HFFc6 (cell line): ENCODE results near the gene FKBP15. TPM values are rescaled to one million over a fixed set of nuclear protein-coding genes. Genes with fewer than 3 reads are reported as not detected.

ENCODE experiments used
- DNase-seq: peaks from one replicate; pipeline ENCODE4 v3.0.0-alpha.2; 2018
- H3K27ac Mint-ChIP-seq: 2 replicates; pipeline ENCODE4 v1.8.0; 2020; ENCODE audit warnings: mild to moderate bottlenecking, mixed read lengths
- H3K27me3 Mint-ChIP-seq: 2 replicates; pipeline ENCODE4 v1.8.0; 2021; ENCODE audit warnings: mild to moderate bottlenecking, moderate library complexity, mixed read lengths; ENCODE audit not compliant: insufficient read depth
- H3K36me3 Mint-ChIP-seq: 2 replicates; pipeline ENCODE4 v1.8.0; 2021; ENCODE audit warnings: low read depth, mixed read lengths
- H3K4me1 Mint-ChIP-seq: 2 replicates; pipeline ENCODE4 v1.8.0; 2020; ENCODE audit warnings: low read depth, mixed read lengths
- H3K4me3 Mint-ChIP-seq: 2 replicates; pipeline ENCODE4 v1.8.0; 2020; ENCODE audit warnings: mild to moderate bottlenecking, moderate library complexity, mixed read lengths
- H3K9me3 Mint-ChIP-seq: 2 replicates; pipeline ENCODE4 v1.8.0; 2020; ENCODE audit warnings: mild to moderate bottlenecking, mixed read lengths
- total RNA-seq, 6 experiments: library from RNA; stranded (reverse); fragmentation: NEBNext Ultra II Directional; extraction: Animal tissue kit (Norgen Biotek cat#: 25700); gene quantifications; 2 replicates in 1 of 6; 3 replicates in 5 of 6; pipeline ENCODE4 v1.2.3, GENCODE V29; 2021
- TF ChIP-seq, protein P1 (sequence below): fragments of 200-600 bp; sonication (generic); IDR thresholded peaks from 2 replicates; pipeline ENCODE4 v1.5.0; 2021; ENCODE audit warnings: antibody characterized with exemption, mild to moderate bottlenecking

FKBP15 gene
- total RNA-seq, 6 experiments from 2014 or later, result 25.2 to 29.8 (median 28.0) TPM

DNA sequence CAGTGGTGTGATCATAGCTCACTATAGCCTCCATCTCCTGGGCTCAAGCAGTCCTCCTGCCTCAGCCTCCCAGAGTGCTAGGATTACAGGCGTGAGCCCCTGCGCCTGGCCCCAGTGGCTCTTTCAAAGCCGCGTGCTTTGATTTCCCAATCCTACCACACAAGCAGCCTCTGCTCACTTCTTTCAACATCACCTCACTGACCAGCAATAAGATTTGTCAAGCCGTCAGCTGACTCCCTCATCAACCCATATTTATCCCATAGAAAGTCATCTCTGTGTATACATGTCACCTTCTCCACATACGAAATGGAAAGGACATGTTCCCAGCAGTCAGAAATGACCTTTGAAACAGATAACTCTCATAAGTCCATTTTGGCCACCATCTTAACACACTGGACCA is 44.3 kb downstream of the FKBP15 start:
- H3K27me3 Mint-ChIP-seq, result no peaks in the 10 kb centered on the region
- H3K4me3 Mint-ChIP-seq, result no peak overlapping the region
- DNase-seq, result no peak
- TF ChIP-seq, protein P1, sequence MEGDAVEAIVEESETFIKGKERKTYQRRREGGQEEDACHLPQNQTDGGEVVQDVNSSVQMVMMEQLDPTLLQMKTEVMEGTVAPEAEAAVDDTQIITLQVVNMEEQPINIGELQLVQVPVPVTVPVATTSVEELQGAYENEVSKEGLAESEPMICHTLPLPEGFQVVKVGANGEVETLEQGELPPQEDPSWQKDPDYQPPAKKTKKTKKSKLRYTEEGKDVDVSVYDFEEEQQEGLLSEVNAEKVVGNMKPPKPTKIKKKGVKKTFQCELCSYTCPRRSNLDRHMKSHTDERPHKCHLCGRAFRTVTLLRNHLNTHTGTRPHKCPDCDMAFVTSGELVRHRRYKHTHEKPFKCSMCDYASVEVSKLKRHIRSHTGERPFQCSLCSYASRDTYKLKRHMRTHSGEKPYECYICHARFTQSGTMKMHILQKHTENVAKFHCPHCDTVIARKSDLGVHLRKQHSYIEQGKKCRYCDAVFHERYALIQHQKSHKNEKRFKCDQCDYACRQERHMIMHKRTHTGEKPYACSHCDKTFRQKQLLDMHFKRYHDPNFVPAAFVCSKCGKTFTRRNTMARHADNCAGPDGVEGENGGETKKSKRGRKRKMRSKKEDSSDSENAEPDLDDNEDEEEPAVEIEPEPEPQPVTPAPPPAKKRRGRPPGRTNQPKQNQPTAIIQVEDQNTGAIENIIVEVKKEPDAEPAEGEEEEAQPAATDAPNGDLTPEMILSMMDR, result no peak
- no peak overlapping the region for H3K27ac Mint-ChIP-seq
- no peaks in the 10 kb centered on the region for H3K9me3 Mint-ChIP-seq
- peaks cover 19% of the 10 kb centered on the region for H3K4me1 Mint-ChIP-seq
- peaks cover 38% of the 10 kb centered on the region for H3K36me3 Mint-ChIP-seq

DNA sequence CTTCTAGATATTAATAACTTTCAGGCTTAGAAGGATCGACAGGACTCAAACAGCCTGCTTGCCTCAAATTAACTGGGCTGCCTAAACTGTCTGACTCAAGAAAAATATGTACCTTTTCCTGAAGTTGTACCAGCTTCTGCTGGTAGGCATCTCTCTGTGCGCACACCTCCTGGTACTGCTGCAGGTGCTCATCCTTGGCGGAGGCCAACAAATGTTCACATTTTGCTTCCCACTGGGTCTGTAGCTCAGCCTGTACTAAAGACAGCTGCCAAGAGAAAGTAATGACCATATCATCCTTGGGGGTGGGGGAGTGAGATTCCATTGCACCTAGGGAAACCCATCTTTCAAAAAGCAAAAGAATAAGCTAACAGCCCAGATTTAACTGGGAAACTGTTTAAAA is 47.7 kb downstream of the FKBP15 start:
- Mint-ChIP-seq H3K4me1 (peaks cover 10% of the 10 kb centered on the region), H3K9me3 (no peaks in the 10 kb centered on the region), H3K27ac (no peak overlapping the region), H3K4me3 (no peak overlapping the region), H3K36me3 (peaks cover 45% of the 10 kb centered on the region), H3K27me3 (peaks cover 1% of the 10 kb centered on the region; the same call in 1 of the 2 replicates)
- DNase-seq, result no peak
- TF ChIP-seq, protein P1, result no peak

DNA sequence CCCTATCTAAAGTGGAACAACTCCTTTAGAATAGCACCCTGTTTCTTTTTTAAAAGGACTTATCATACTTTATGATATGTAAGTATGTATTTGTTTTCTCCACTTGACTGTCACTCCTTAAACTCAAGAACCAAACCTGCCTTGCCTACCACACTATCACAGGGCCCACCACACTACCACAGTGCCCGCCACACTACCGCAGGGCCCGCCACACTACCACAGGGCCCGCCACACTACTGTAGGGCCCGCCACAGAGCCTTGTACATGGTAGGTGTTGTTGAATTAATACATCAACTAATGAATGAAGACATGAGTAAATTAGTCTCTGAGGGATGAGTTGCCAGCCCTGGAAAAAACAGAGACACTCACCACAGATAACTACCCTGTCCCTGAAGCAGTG is 52.3 kb downstream of the FKBP15 start:
- DNase-seq, result no peak
- Mint-ChIP-seq H3K4me1 (peaks cover 17% of the 10 kb centered on the region), H3K36me3 (peaks cover 57% of the 10 kb centered on the region), H3K4me3 (no peak overlapping the region), H3K27me3 (peaks cover 1% of the 10 kb centered on the region; the same call in 1 of the 2 replicates), H3K9me3 (no peaks in the 10 kb centered on the region), H3K27ac (no peak overlapping the region)
- TF ChIP-seq, protein P1, result no peak

DNA sequence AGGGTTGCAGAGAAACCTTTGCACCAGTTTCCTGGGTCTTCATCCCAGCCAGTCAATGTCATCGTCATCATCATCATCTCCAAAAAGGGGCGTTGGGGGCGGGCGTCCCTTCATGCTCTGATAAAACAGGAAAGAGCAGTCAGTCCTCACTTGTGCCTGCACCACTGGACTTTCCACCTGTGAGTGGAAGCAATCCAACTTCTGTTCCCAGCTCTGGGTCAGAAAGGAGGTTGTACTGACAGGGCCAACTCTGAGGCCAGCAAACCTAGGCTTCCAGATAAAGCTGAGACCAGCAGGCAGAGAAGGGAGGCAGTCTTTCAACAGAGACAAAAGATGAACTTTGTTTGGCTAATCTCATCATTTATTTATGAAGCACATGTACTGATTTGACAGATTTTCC is 55.0 kb downstream of the FKBP15 start:
- H3K27ac Mint-ChIP-seq, result no peak overlapping the region

DNA sequence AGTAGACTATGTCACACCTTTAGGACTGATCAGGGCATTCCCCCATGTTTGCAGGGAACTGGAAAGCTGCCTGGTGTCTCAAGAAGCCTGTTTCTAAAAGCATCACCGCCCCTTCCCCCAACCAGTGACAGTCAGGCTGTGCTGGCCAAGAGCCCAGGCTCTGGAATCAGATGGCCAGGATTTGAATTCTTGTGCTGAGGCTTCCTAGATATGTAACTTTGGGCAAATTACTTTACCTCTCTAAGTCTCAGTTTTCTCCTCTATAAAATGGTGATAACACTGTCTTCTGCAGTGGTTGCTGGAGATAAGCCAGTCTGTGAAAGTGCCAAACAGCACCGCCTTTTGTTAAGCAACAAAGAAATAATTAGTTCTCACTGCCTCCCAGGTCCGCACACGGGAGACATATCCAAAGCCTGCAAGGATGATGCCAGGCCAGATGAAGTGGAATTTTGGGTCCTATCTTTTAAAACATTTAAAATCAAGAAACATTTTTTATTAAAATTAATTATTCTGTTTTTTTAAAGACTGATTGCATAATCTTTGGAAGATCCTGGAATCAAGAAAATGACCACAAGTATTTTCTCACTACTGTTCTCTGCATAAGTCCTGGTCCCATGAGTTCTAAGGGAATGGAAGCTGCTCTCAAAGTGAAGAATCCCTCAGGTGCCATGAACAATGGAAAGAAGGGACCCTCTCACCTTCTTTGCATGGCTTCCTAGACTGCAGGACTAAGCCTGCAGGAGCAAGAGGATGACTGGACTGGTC is 56.4 kb downstream of the FKBP15 start:
- H3K27ac Mint-ChIP-seq, result peak overlapping the region; percentile 36; the same call in 1 of the 2 replicates
- peaks cover 46% of the 10 kb centered on the region for H3K36me3 Mint-ChIP-seq
- TF ChIP-seq, protein P1, result no peak
- DNase-seq, result peak; percentile 34
- peaks cover 34% of the 10 kb centered on the region for H3K4me1 Mint-ChIP-seq
- peaks cover 1% of the 10 kb centered on the region for H3K27me3 Mint-ChIP-seq
- H3K9me3 Mint-ChIP-seq, result no peaks in the 10 kb centered on the region
- no peak overlapping the region; the same call in 1 of the 2 replicates for H3K4me3 Mint-ChIP-seq

More for the DNA sequence above, 55.0 kb downstream of the FKBP15 start:
- no peaks in the 10 kb centered on the region for H3K9me3 Mint-ChIP-seq
- peaks cover 1% of the 10 kb centered on the region for H3K27me3 Mint-ChIP-seq
- H3K4me3 Mint-ChIP-seq, result no peak overlapping the region
- TF ChIP-seq, protein P1, result no peak
- DNase-seq, result no peak
- H3K4me1 Mint-ChIP-seq, result peaks cover 26% of the 10 kb centered on the region
- H3K36me3 Mint-ChIP-seq, result peaks cover 49% of the 10 kb centered on the region
